ENCODE data around the gene SEMA3F. TPM values are rescaled to one million over a fixed set of nuclear protein-coding genes. Genes with fewer than 3 reads are reported as not detected.

Gene SEMA3F
- total and polyA plus RNA-seq, 2 experiments from 2014 or later: 2.3 to 67.6 TPM

DNA sequence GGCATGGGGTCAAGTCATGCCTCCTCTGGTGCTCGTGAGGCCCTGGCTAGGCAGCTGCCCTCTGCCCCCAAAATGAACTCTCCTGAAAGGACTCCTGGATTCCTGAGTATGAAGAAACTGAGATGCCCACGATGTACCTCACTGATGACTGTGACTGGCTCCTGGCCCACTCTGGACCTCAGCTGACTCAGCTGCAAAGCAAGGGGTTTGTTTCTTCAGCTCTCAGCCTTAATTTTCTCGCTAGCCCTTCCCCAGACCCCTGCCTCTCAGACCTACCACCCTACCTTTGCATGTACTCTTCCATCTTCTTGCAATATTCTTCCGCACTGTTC, 75.6 kb downstream of the SEMA3F start:
- Mint-ChIP-seq H3K27me3 (ENCODE audit: insufficient read depth, low read depth, poor library complexity) (peaks cover 27% of the 10 kb centered on the region), H3K27ac (no peak overlapping the region; the same call in 1 of the 2 replicates), H3K36me3 (ENCODE audit: low read depth) (no peaks in the 10 kb centered on the region), H3K9me3 (no peaks in the 10 kb centered on the region), H3K4me3 (no peak overlapping the region), H3K4me1 (peaks cover 28% of the 10 kb centered on the region)
- no peak for TF ChIP-seq POLR2AphosphoS5 (IDR thresholded peaks at IDR 0.05; ENCODE audit: low read depth)
- TF ChIP-seq ZNF114 (CRISPR knock-in tag; IDR thresholded peaks at IDR 0.05): no peak
- no peak for TF ChIP-seq ZNF331 (CRISPR knock-in tag; IDR thresholded peaks at IDR 0.05; ENCODE audit: low read depth)
- TF ChIP-seq STAT1 (IDR thresholded peaks at IDR 0.05; ENCODE audit: unreplicated experiment): no peak
- TF ChIP-seq CREB1 (CRISPR knock-in tag; IDR thresholded peaks at IDR 0.05; ENCODE audit: low read depth): no peak
- TF ChIP-seq NANOG (IDR thresholded peaks at IDR 0.05; ENCODE audit: borderline replicate concordance): no peak
- TF ChIP-seq, protein P1, sequence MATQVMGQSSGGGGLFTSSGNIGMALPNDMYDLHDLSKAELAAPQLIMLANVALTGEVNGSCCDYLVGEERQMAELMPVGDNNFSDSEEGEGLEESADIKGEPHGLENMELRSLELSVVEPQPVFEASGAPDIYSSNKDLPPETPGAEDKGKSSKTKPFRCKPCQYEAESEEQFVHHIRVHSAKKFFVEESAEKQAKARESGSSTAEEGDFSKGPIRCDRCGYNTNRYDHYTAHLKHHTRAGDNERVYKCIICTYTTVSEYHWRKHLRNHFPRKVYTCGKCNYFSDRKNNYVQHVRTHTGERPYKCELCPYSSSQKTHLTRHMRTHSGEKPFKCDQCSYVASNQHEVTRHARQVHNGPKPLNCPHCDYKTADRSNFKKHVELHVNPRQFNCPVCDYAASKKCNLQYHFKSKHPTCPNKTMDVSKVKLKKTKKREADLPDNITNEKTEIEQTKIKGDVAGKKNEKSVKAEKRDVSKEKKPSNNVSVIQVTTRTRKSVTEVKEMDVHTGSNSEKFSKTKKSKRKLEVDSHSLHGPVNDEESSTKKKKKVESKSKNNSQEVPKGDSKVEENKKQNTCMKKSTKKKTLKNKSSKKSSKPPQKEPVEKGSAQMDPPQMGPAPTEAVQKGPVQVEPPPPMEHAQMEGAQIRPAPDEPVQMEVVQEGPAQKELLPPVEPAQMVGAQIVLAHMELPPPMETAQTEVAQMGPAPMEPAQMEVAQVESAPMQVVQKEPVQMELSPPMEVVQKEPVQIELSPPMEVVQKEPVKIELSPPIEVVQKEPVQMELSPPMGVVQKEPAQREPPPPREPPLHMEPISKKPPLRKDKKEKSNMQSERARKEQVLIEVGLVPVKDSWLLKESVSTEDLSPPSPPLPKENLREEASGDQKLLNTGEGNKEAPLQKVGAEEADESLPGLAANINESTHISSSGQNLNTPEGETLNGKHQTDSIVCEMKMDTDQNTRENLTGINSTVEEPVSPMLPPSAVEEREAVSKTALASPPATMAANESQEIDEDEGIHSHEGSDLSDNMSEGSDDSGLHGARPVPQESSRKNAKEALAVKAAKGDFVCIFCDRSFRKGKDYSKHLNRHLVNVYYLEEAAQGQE (IDR thresholded peaks at IDR 0.05; ENCODE audit: unreplicated experiment): no peak
- TF ChIP-seq EZH2phosphoT487 (IDR thresholded peaks at IDR 0.05; ENCODE audit: unreplicated experiment): no peak
- no peak for TF ChIP-seq EZH2 (IDR thresholded peaks at IDR 0.05; ENCODE audit: low read depth, unreplicated experiment)
- TF ChIP-seq, protein P2, sequence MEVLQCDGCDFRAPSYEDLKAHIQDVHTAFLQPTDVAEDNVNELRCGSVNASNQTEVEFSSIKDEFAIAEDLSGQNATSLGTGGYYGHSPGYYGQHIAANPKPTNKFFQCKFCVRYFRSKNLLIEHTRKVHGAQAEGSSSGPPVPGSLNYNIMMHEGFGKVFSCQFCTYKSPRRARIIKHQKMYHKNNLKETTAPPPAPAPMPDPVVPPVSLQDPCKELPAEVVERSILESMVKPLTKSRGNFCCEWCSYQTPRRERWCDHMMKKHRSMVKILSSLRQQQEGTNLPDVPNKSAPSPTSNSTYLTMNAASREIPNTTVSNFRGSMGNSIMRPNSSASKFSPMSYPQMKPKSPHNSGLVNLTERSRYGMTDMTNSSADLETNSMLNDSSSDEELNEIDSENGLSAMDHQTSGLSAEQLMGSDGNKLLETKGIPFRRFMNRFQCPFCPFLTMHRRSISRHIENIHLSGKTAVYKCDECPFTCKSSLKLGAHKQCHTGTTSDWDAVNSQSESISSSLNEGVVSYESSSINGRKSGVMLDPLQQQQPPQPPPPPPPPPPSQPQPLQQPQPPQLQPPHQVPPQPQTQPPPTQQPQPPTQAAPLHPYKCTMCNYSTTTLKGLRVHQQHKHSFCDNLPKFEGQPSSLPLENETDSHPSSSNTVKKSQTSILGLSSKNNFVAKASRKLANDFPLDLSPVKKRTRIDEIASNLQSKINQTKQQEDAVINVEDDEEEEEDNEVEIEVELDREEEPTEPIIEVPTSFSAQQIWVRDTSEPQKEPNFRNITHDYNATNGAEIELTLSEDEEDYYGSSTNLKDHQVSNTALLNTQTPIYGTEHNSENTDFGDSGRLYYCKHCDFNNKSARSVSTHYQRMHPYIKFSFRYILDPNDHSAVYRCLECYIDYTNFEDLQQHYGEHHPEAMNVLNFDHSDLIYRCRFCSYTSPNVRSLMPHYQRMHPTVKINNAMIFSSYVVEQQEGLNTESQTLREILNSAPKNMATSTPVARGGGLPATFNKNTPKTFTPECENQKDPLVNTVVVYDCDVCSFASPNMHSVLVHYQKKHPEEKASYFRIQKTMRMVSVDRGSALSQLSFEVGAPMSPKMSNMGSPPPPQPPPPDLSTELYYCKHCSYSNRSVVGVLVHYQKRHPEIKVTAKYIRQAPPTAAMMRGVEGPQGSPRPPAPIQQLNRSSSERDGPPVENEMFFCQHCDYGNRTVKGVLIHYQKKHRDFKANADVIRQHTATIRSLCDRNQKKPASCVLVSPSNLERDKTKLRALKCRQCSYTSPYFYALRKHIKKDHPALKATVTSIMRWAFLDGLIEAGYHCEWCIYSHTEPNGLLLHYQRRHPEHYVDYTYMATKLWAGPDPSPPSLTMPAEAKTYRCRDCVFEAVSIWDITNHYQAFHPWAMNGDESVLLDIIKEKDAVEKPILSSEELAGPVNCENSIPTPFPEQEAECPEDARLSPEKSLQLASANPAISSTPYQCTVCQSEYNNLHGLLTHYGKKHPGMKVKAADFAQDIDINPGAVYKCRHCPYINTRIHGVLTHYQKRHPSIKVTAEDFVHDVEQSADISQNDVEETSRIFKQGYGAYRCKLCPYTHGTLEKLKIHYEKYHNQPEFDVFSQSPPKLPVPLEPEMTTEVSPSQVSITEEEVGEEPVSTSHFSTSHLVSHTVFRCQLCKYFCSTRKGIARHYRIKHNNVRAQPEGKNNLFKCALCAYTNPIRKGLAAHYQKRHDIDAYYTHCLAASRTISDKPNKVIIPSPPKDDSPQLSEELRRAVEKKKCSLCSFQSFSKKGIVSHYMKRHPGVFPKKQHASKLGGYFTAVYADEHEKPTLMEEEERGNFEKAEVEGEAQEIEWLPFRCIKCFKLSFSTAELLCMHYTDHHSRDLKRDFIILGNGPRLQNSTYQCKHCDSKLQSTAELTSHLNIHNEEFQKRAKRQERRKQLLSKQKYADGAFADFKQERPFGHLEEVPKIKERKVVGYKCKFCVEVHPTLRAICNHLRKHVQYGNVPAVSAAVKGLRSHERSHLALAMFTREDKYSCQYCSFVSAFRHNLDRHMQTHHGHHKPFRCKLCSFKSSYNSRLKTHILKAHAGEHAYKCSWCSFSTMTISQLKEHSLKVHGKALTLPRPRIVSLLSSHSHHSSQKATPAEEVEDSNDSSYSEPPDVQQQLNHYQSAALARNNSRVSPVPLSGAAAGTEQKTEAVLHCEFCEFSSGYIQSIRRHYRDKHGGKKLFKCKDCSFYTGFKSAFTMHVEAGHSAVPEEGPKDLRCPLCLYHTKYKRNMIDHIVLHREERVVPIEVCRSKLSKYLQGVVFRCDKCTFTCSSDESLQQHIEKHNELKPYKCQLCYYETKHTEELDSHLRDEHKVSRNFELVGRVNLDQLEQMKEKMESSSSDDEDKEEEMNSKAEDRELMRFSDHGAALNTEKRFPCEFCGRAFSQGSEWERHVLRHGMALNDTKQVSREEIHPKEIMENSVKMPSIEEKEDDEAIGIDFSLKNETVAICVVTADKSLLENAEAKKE (CRISPR knock-in tag; IDR thresholded peaks at IDR 0.05): no peak
- TF ChIP-seq, protein P3, sequence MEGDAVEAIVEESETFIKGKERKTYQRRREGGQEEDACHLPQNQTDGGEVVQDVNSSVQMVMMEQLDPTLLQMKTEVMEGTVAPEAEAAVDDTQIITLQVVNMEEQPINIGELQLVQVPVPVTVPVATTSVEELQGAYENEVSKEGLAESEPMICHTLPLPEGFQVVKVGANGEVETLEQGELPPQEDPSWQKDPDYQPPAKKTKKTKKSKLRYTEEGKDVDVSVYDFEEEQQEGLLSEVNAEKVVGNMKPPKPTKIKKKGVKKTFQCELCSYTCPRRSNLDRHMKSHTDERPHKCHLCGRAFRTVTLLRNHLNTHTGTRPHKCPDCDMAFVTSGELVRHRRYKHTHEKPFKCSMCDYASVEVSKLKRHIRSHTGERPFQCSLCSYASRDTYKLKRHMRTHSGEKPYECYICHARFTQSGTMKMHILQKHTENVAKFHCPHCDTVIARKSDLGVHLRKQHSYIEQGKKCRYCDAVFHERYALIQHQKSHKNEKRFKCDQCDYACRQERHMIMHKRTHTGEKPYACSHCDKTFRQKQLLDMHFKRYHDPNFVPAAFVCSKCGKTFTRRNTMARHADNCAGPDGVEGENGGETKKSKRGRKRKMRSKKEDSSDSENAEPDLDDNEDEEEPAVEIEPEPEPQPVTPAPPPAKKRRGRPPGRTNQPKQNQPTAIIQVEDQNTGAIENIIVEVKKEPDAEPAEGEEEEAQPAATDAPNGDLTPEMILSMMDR (conservative IDR thresholded peaks at IDR 0.05; ENCODE audit: low read depth in 2 of 2): no peak
- TF ChIP-seq JUNB (IDR thresholded peaks at IDR 0.05; ENCODE audit: unreplicated experiment): no peak
- Histone ChIP-seq H3K36me3 (ENCODE audit: insufficient read depth) (no peaks in the 10 kb centered on the region), H3K27me3 (ENCODE audit: insufficient read depth) (peaks cover 4% of the 10 kb centered on the region), H4K20me1 (replicated peaks; ENCODE audit: insufficient read depth) (no peaks in the 10 kb centered on the region), H3K4me1 (ENCODE audit: insufficient read depth) (peaks cover 16% of the 10 kb centered on the region), H3K4me2 (no peak overlapping the region), H3K27ac (ENCODE audit: low read depth) (no peak overlapping the region), H2AFZ (no peak overlapping the region), H3K79me2 (replicated peaks; ENCODE audit: insufficient read depth) (0 out of 2 replicates have a peak, but pooled peaks cover 6% of the 10 kb centered on the region), H3K4me3 (no peak overlapping the region), H3K9me2 (ENCODE audit: insufficient read depth) (no peaks in the 10 kb centered on the region), H3F3A (replicated peaks; ENCODE audit: low read depth) (peaks cover 17% of the 10 kb centered on the region)
- ATAC-seq (no peak), DNase-seq (ENCODE audit: low spot score) (no peak)

Data from GM23338 (cell line).